D341Med (cell line): Measurements from ENCODE around the gene SPRR2E.
"Not testable (repeated sequence)": the region's sequence is repeated elsewhere in the genome, so short reads cannot be mapped to it uniquely, and the experiment has no call there.

ENCODE experiments used
- DNase-seq: peaks from one replicate; pipeline ENCODE4 v3.0.0; 2012; ENCODE audit warnings: low spot score

The SPRR2E gene

DNA sequence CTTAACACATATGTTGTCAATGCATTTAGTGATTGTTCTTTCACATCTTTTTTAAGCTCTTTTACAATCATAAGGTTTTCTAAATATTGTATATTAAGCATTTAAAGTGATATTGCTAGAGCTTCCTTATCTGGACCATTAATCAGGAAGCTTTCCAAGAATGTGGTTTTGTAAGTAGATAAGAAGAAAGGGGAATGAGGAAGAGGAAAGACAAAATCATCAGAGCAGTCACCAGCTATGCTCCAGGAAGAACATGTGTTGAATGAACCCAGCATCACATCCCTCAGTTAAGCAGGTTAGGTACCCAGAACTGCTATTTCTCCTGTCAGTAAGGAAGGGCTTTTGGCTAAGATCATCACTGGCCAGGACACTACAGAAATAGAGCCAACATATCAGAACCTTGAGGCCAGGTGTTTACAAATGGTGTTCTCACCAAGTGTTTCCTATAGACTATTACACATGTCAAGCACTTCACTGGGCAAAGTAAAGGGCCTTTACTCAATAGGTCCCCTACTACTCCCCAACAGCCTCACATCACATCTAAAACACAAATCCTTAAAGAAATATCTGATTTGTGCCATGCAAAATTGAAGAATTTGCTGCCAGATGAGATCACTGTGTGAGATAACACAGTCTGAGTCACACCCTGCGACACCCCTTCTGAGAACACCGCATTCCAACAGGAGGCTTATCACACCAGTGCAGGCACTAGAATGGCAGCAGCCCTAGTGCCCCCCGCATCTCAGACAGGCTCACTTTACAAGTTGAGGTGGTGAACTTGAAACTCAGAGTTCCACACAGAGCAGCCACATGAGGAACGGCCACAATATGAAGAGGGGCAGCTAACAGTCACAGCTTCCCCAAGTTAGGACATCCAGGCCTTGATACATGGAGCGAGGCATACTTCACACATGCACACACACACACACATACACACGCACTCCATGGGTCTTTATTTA, 35.2 kb downstream of the SPRR2E start:
- no peak for DNase-seq

DNA sequence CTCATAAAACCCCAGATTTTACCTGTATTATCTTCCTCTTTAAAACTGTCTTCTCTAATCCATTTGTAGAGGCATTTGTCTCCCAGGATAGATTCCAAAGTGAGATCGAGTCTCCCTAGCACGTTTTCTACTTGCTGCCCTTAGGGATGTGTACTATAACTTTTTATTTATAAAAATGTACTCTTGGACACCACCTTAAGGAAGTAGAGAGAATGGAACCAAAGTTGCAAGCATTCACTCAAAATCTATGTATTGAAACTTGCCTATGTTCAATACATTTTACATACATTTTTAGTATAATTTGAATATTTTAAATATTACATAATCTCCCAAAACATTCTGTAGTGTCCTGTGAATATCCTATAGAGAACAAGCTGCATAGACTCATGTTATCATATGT, 36.2 kb downstream of the SPRR2E start:
- no peak for DNase-seq

DNA sequence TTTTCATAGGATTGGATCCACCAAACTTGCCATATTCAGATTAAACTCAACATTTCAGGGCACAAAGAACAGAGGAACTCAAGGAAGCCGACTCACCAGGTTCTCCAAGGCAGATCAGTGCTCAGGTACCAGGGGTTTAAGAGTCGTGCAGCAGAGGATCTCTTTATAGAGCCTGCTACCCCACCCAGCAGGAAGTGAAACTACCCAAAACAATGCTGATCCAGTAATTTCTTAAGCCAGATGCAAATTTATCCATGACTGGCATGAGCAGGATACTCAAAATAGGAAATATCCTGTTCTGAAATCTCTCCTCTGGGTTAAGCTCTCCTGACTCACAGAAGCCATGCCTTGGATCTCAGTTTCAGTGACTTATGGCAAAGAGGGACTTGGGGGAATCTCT, 37.0 kb downstream of the SPRR2E start, which contains the start of gene SPRR2A:
TSS of gene SPRR2A (minus strand) at position 138 of the 400 bp plus-strand sequence. CDS start 777 bp downstream, outside the sequence.
- DNase-seq = no peak

DNA sequence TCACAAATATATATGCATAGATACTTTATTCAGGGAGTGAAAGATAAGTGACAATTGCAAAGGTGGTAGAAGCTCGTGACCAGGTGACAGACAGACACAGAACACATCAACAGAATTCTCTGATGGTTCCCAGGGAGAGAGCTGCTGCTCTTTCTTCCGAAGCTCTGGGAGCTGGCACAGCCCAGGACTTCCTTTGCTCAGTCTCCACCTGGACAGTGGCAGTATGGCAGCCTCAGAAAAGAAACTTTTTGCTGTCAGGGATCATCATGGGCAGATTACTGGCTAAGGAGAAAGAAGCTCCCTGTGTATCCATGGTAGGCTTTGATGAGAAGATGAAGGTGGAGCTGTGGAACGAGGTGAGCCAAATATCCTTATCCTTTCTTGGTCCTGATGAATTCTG, 38.2 kb downstream of the SPRR2E start:
- not testable (repeated sequence) for DNase-seq

DNA sequence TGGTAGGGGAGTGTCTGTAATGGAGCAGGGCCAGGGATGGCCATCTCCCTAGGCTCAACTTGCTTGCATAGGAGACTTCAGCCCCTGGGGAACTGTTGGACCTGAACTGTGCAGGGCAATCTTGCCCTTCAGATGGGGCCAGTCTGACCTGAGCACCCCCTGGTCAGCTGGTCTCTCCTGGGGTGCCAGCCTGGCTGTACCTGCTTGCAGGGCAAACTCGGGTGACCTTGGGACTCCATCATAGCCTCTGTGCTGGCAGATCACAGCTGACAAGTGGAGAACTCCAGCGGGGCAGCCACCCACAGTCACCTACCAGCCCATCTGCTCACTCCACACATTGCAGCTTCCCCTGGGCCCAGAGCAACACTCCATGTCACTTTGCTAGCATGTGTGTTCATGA, 45.1 kb downstream of the SPRR2E start:
- no peak for DNase-seq
